Small intestine (tissue), 7 donors: ENCODE results near the gene DIP2B. TPM values are rescaled to one million over a fixed set of nuclear protein-coding genes. Genes with fewer than 3 reads are reported as not detected.

Source experiments
- DNase-seq, 2 donors: peaks; one replicate each; pipeline versions ENCODE4 v3.0.0 to v3.0.0-alpha.2; 2013
- FAIRE-seq: peaks from 2 replicates; lab custom pipeline; 2012; peaks lifted over from hg19 to GRCh38; lab: Jason Lieb, UNC
- H3K27ac ChIP-seq, 3 donors: one replicate each; pipeline ENCODE4 v1.5.1; 2013; ENCODE audit warnings: low read length in 2 of 3, mild to moderate bottlenecking in 2 of 3, control low read depth in 1 of 3, inconsistent platforms in 1 of 3, low read depth in 1 of 3, moderate library complexity in 1 of 3
- H3K27me3 ChIP-seq, 3 donors: one replicate each; pipeline ENCODE4 v1.6.1; 2013; ENCODE audit warnings: low read length in 3 of 3, inconsistent platforms in 1 of 3; ENCODE audit not compliant: control insufficient read depth in 3 of 3, insufficient read depth in 3 of 3
- H3K36me3 ChIP-seq, 3 donors: one replicate each; pipeline ENCODE4 v1.6.1; 2013; ENCODE audit warnings: low read length in 3 of 3, inconsistent platforms in 1 of 3, low read depth in 1 of 3, mild to moderate bottlenecking in 1 of 3, moderate library complexity in 1 of 3; ENCODE audit not compliant: control insufficient read depth in 3 of 3, insufficient read depth in 2 of 3
- H3K4me1 ChIP-seq, 3 donors: one replicate each; pipeline ENCODE4 v1.6.1; 2013; ENCODE audit warnings: low read length in 2 of 3, inconsistent platforms in 1 of 3, low read depth in 1 of 3, mild to moderate bottlenecking in 1 of 3, moderate library complexity in 1 of 3; ENCODE audit not compliant: control insufficient read depth in 3 of 3, insufficient read depth in 2 of 3
- H3K4me3 ChIP-seq, 3 donors: one replicate each; pipeline ENCODE4 v1.5.1; 2013; ENCODE audit warnings: low read length in 3 of 3, control low read depth in 1 of 3, inconsistent platforms in 1 of 3, low read depth in 1 of 3, mild to moderate bottlenecking in 1 of 3, moderate library complexity in 1 of 3
- H3K9me3 ChIP-seq, 2 donors: one replicate each; pipeline ENCODE4 v1.6.1; 2013; ENCODE audit warnings: low read depth in 1 of 2, low read length in 1 of 2; ENCODE audit not compliant: control insufficient read depth in 2 of 2, insufficient read depth in 1 of 2
- WGBS, 3 donors: extraction: QIAGEN DNeasy Blood & Tissue Kit; methylation state at CpG; one replicate each; pipeline ENCODE4 v1.1.7; 2013; 5-methylcytosine and 5-hydroxymethylcytosine counted together
- polyA plus RNA-seq, 4 donors: library from polyadenylated mRNA; stranded (reverse) in 3 of 4; unstranded in 1 of 4; fragments of 200-250 nt in 3 of 4; fragments of 120-200 nt in 1 of 4; gene quantifications; one replicate each; pipeline versions ENCODE4 v1.2.1 to v1.2.3, GENCODE V29; 2013
- donor health status: healthy with polysubstance abuse.
- donor health status: control.
- donor health status: control.
- donor health status: Bipolar disorder and iron deficiency.
- donor health status: healthy.

DIP2B gene
- polyA plus RNA-seq, 4 donors = 6.3 to 18.1 (median 6.9) TPM

- Histone ChIP-seq H3K27ac (no peak overlapping the region), H3K36me3 (no peaks in the 10 kb centered on the region), H3K27me3 (no peaks in the 10 kb centered on the region), H3K4me3 (no peak overlapping the region), H3K9me3 (no peaks in the 10 kb centered on the region), H3K4me1 (peaks cover 20 to 37% (median 21%) of the 10 kb centered on the region in 3 donors)
- DNase-seq (no peak), FAIRE-seq (no peak)
- 48 to 91% (median 58%) methylated on average over 2 of the region's 2 CpGs for WGBS, 3 donors
Observed at GRCh38 chr12:50617657-50618056, 112.9 kb downstream of the DIP2B start.

- Histone ChIP-seq H3K4me1 (peaks cover 19 to 37% (median 20%) of the 10 kb centered on the region in 3 donors), H3K27me3 (no peaks in the 10 kb centered on the region), H3K4me3 (no peak overlapping the region), H3K27ac (peak overlapping the region; percentile 24 to 70 (median 62)), H3K9me3 (no peaks in the 10 kb centered on the region), H3K36me3 (no peaks in the 10 kb centered on the region)
- DNase-seq (peak; percentile 89 to 91), FAIRE-seq (no peak)
- 9 to 68% (median 39%) methylated on average over 7 of the region's 7 CpGs for whole genome bisulfite sequencing, 3 donors
Observed at GRCh38 chr12:50618864-50619609, 114.3 kb downstream of the DIP2B start.

GRCh38 chr12:50619610-50619958, 114.8 kb downstream of the DIP2B start:
- 50 to 73% (median 60%) methylated on average over 2 of the region's 2 CpGs for WGBS, 3 donors
- DNase-seq = no peak
- Histone ChIP-seq H3K4me3 (no peak overlapping the region), H3K27me3 (no peaks in the 10 kb centered on the region), H3K36me3 (no peaks in the 10 kb centered on the region), H3K27ac (peak overlapping the region; percentile 11 to 62 (median 38)), H3K9me3 (no peaks in the 10 kb centered on the region), H3K4me1 (peaks cover 20 to 37% (median 20%) of the 10 kb centered on the region in 3 donors)
- no peak for FAIRE-seq

- Histone ChIP-seq H3K27me3 (no peaks in the 10 kb centered on the region), H3K4me3 (no peak overlapping the region), H3K9me3 (no peaks in the 10 kb centered on the region), H3K4me1 (peaks cover 21 to 41% (median 22%) of the 10 kb centered on the region in 3 donors), H3K36me3 (no peaks in the 10 kb centered on the region), H3K27ac (peak overlapping the region in 1 of 3 donors; percentile 62)
- DNase-seq (peak in 1 of 2 donors; percentile 15), FAIRE-seq (no peak)
- WGBS, 3 donors = 72 to 78% (median 74%) methylated on average over 9 of the region's 9 CpGs
Observed at GRCh38 chr12:50620109-50620977, 115.6 kb downstream of the DIP2B start.

- Histone ChIP-seq H3K27me3 (no peaks in the 10 kb centered on the region), H3K4me3 (no peak overlapping the region), H3K36me3 (no peaks in the 10 kb centered on the region), H3K4me1 (peaks cover 22 to 47% (median 26%) of the 10 kb centered on the region in 3 donors), H3K27ac (peak overlapping the region in 1 of 3 donors; percentile 51), H3K9me3 (no peaks in the 10 kb centered on the region)
- DNase-seq (no peak), FAIRE-seq (no peak)
- WGBS, 3 donors = 66 to 82% (median 68%) methylated on average over 1 of the region's 1 CpG
Observed at GRCh38 chr12:50620978-50621360, 116.2 kb downstream of the DIP2B start.

GRCh38 chr12:50621399-50622300, 116.9 kb downstream of the DIP2B start:
- no peak for FAIRE-seq
- WGBS, 3 donors = 25 to 49% (median 34%) methylated on average over 8 of the region's 8 CpGs
- peak overlapping the region in 2 of 3 donors; percentile 15 to 51 for H3K27ac ChIP-seq
- H3K27me3 ChIP-seq = no peaks in the 10 kb centered on the region
- H3K4me1 ChIP-seq = peaks cover 22 to 48% (median 29%) of the 10 kb centered on the region in 3 donors
- no peaks in the 10 kb centered on the region for H3K9me3 ChIP-seq
- H3K36me3 ChIP-seq = no peaks in the 10 kb centered on the region
- DNase-seq = peak; percentile 66 to 86
- no peak overlapping the region for H3K4me3 ChIP-seq

GRCh38 chr12:50625029-50625925, 120.5 kb downstream of the DIP2B start:
- Histone ChIP-seq H3K27ac (no peak overlapping the region), H3K4me3 (no peak overlapping the region), H3K36me3 (peaks cover 0 to 19% (median 1%) of the 10 kb centered on the region in 3 donors), H3K4me1 (peaks cover 12 to 32% (median 19%) of the 10 kb centered on the region in 3 donors), H3K27me3 (no peaks in the 10 kb centered on the region), H3K9me3 (no peaks in the 10 kb centered on the region)
- WGBS, 3 donors = 14 to 32% (median 21%) methylated on average over 4 of the region's 4 CpGs
- DNase-seq (peak; percentile 35 to 48), FAIRE-seq (no peak)
